NK-92 treated with Interleukin-12 subunit alpha and Interleukin-12 subunit beta, amount 100 ng/mL, for 24 hours (cell line): ENCODE measurements around the gene PRPH2.
"Not testable (repeated sequence)": the region's sequence is repeated elsewhere in the genome, so short reads cannot be mapped to it uniquely, and the experiment has no call there.

ENCODE experiments used
- DNase-seq: peaks from one replicate; lab custom pipeline; 2025; lab: John Stamatoyannopoulos, UW

The PRPH2 gene

DNA sequence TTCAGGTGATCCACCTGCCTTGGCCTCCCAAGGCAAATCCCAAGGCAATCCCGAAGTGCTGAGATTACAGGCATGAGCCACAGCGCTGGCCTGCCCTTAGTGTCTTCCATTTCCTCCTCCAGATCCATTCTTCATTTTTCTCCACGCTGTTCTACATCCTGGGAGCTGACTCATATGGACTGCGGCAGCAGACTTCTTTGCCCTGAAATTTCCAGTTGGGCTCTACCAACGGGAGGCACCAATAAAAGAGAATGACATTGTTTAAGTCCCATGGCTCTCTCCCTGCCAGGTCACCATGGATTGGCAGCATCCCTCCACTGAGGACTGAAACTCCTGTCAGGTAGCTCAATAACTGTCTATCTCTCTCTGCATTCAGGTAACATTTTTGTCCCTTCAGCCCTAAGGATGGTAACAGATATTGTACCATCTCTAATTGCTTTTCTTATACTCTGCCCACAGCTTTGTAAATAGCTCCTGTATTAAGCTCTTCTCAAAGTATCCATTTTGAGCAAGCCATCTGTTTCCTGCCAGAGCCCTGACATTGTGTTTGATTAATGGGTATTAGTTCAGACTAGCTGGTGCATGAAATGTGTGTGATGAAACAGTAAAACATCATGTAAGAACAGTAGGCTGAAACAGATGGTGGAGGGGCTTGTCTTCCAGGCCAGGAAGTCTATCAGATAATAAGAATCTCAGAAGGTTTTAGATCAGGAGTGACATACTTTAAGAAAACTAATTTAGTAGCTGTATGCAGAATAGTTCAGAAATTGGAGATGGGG lies 19.9 kb upstream of the PRPH2 start:
- no peak for DNase-seq

DNA sequence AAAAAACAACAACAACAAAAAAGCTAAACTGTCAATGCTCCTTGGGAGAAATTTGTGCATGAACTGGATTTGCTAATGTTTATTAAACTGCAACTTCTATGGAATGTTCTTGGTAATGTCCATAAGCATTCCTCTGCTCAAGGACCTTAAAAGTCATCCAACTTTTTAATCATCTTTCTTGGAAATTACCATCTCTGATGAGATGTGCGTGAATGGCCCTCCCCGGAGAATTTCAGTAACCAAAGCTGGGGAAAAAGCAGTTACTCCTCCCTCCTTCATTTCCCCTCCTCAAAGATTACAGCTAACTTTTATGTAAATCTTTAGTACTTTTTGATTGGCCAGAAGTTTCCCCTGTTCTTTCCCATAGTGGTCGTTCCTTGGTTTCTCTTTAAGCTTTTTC lies 18.3 kb upstream of the PRPH2 start:
- no peak for DNase-seq

GRCh38 chr6:42735976-42736375 lies 13.6 kb upstream of the PRPH2 start:
- no peak for DNase-seq

DNA sequence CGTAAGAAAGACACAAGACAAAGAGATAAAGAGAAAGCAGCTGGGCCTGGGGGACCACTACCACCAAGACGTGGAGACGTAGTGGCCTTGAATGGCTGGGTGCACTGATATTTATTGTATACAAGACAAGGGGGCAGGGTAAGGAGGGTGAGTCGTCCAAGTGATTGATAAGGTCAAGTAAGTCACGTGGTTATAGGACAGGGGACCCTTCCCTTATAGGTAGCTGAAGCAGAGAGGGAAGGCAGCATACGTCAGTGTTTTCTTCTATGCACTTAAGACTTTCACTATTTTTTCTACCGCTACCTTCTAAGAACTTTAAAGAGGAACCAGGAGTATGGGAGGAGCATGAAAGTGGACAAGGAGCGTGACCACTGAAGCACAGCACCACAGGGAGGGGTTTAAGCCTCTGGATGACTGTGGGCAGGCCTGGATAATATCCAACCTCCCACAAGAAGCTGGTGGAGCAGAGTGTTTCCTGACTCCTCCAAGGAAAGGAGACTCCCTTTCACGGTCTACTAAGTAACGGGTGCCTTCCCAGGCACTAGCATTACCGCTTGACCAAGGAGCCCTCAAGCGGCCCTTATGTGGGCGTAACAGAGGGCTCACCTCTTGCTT lies 11.6 kb upstream of the PRPH2 start:
- DNase-seq = not testable (repeated sequence)

DNA sequence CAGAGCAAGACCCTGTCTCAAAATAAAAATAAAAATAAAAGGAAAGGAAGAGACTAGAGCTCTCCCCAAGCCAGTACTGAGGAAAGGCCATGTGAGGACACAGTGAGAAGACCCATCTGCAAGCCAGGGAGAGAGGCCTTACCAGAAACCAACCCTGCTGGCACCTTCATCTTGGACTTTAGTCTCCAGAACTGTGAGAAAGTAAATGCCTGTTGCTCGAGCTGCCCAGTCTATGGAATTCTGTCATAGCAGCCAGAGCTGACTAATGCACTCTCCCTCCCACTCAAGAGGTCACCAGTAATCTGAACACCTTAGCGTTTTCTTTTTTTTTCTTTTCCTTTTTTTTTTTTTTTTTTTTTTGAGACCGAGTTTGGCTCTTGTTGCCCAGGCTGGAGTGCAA lies 7.3 kb upstream of the PRPH2 start:
- no peak for DNase-seq

- DNase-seq = no peak
Measured at GRCh38 chr6:42727627-42728026, 5.2 kb upstream of the PRPH2 start.

DNA sequence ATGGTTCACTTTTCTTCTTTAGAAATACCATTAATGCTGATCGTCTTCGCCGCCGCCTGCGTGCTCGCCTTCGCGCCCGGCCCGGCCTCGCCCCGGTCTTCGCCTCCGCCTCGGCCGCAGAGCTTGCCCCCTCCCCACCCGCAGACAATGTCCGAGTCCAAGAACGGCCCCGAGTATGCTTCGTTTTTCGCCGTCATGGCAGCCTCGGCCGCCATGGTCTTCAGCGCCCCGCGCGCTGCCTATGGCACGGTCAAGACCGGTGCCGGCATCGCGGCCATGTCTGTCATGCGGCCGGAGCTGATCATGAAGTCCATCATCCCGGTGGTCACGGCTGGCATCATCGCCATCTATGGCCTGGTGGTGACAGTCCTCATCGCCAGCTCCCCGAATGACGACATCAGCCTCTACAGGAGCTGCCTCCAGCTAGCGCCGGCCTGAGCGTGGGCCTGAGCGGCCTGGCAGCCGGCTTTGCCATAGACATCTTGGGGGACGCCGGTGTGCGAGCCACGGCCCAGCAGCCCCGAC lies 4.8 kb upstream of the PRPH2 start:
- DNase-seq = no peak

DNA sequence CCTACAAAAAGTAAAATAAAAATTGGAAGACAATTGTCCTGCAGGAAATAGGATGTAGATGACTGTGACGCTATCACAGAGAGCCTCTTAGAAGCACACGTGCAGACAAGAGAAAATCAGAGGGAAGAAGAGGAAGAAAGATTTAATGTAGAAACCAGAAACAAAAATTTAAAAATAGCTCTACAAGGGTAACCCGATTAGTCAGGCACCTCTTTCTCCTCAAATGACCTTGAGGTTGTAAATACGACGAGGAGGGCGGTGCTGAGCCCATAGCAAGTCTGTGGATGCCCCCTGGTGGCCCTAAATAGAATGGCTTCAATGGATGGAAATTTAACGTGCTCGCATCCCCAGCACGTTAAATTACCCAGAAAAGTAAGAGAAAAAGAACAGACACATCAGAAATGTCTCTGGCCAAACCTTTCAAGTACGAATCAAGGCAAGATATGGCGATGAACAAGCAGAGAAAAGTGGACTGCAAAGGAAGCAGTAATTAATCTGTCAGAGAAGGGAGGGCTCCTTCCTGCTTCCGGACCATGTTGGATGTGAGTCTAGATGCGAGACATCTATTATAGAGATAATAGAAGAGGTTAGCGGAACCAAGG lies 4.2 kb upstream of the PRPH2 start:
- peak; percentile 46 for DNase-seq

DNA sequence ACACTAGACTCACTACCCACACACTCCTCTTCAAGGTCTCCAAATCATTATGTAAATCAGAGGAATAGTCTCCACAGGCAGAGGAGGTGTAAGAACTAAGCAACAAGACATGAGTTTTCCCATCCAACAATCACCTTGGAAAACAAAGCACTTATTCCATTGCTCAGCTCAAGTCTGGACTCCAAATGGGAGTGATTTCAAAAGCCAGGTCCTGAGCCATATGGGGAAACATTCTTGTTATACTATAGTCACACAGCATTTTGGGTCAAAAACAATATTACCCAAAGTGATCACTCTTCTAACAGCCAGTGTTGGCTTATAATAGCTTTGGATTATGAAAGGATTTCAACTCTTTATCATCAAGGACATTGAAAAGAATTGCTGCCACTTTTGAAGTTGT lies 3.6 kb upstream of the PRPH2 start:
- no peak for DNase-seq

DNA sequence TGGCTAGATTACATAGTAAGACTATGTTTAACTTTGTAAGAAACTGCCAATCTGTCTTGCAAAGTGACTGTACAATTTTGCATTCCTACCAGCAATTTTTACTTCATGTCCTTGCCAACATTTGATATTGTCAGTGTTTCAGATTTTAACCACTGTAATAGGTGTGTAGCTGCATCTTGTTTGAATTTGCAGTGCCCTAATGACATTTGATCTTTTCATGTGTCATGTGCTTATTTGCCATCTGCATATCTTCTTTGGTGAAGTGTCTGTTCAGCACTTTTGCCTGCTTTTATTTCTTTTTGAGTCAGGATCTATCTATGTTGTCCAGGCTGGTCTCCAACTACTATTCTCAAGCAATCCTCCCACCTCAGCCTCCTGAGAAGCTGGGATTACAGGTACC lies 2.4 kb upstream of the PRPH2 start:
- no peak for DNase-seq

GRCh38 chr6:42720739-42721138 lies 1.7 kb downstream of the PRPH2 start:
- DNase-seq = no peak

DNA sequence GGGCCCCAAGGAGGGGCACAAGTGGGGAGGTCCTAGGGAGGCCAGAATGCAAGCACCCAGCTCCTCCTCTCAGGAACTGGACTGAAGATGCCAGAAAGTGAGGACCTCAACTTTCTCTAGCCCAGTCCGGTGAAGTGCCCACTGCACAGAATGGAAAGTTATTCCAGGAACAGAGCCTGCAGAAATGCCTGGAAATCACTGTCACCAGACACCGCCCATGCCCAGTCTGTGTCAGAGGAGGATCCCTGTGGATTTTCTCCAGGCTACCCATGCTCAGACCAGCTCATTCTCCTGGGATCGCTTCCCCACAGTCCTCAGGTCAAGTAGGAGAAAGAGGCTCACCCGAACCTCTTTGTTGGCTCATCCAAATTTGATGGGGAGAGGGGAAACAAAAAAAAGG lies 6.5 kb downstream of the PRPH2 start:
- DNase-seq = no peak

- DNase-seq = no peak
Measured at GRCh38 chr6:42714098-42714761, 8.2 kb downstream of the PRPH2 start.

- no peak for DNase-seq
Measured at GRCh38 chr6:42711930-42712329, 10.5 kb downstream of the PRPH2 start.

- no peak for DNase-seq
Measured at GRCh38 chr6:42710316-42710715, 12.1 kb downstream of the PRPH2 start.

DNA sequence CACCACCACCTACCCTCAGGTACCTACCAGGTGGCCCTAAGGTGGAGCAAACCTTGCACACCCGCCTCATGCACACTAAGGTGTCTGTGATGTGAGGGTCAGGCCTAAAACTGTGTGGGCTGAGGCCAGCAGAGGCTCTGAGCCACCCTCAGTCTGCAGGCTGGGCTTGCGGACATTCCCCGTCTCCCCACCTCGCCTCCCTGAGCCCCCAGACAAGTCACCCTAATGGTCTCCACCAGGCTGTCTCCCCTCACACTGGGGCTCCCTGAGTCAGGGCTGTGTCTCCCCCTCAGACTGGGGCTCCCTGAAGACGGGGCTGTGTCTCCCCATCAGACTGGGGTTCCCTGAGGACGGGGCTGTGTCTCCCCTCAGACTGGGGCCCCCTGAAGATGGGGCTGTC lies 12.5 kb downstream of the PRPH2 start:
- no peak for DNase-seq

- DNase-seq = no peak
Measured at GRCh38 chr6:42708096-42708495, 14.3 kb downstream of the PRPH2 start.

DNA sequence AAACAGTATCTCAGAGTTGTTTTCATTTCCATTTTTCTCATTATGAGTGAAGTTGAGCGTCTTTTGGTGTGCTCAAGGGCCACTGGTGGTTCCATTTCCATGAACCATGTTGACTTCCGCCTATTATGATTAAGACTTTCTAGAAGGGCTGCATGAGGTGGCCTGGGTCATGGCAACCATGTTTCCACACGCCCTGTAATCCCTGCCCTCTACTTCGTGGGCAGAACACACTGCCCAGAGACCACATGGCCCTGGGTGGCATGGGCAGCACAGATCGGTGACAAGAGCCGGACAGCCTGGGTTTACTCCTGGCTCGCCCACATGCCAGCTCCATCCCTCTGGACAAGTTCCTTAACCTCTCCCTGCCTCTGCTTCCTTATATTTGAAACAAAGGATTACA lies 14.8 kb downstream of the PRPH2 start:
- DNase-seq = no peak

GRCh38 chr6:42704937-42705374 lies 17.4 kb downstream of the PRPH2 start:
- DNase-seq = no peak

DNA sequence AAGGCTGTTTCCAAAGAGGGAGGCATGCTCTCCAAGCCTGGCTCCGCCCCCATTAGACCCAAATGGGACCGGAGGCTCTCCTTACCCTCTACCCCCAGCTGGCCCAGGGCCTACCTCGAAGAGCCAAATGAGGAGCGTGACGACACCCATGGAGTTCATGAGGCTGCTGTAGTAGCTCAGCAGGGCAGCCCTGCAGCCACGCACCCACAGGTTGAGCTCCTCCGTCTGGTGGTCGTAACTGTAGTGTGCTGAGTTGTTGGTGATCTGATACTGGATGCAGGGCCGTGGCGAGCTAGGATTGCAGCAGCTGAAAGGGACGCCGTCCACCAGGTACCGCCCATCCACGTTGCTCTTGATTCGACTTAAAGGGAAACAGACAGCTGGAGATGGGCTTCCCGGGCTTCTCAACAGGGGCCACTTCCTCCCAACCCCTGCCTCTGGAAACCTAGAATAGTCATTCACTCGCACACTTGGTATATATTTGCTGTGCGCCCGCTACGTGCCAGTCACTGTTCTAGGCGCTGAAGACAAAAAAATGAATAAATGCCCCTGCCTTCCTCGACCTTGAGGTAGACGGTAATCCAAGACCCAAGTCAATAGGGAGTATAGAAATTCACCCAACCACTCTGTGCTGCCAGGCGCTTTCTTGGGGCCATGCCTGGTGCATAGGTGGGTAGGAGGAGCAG lies 18.0 kb downstream of the PRPH2 start:
- no peak for DNase-seq

DNA sequence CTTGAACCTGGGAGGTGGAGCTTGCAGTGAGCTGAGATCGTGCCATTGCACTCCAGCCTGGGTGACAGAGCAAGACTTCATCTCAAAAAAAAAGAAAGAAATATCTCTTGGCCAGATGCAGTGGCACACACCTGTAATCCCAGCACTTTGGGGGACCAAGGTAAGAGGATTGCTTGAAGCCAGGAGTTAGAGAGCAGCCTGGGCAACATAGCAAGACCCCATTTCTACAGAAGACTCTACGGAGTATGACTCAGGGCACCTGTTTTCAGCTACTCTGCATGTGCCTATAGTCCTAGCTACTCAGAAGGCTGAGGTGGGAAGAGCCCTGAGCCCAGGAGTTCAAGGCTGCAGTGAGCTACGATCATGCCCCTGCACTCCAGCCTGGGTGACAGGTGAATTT lies 19.6 kb downstream of the PRPH2 start:
- not testable (repeated sequence) for DNase-seq

GRCh38 chr6:42702200-42702599 lies 20.2 kb downstream of the PRPH2 start:
- DNase-seq = no peak
